ENCODE measurements around the gene CHRNB4. TPM values are rescaled to one million over a fixed set of nuclear protein-coding genes. Genes with fewer than 3 reads are reported as not detected.

Gene CHRNB4
- total and polyA plus RNA-seq, 2 of the 8 experiments (the other 6 are each of a cell fraction or from before 2014, with no cell fraction given): 2.4 to 4.5 TPM

- TF ChIP-seq BRCA1 (IDR thresholded peaks at IDR 0.05; ENCODE audit: low read depth, low read length): no peak
Measured at GRCh38 chr15:78667578-78668236, 26.7 kb upstream of the CHRNB4 start (continued).
